Ovary (tissue), 9 donors: ENCODE results near the gene RETN. TPM values are rescaled to one million over a fixed set of nuclear protein-coding genes. Genes with fewer than 3 reads are reported as not detected.

Experiments
- DNase-seq, 5 donors: peaks; one replicate each; pipeline ENCODE4 v3.0.0-alpha.2; 2019 to 2020
- H3K27ac ChIP-seq, 2 donors: fragments of 200-600 bp; one replicate each; pipeline versions ENCODE4 v1.5.1 to v1.8.0; 2019 to 2022
- H3K27me3 ChIP-seq: fragments of 200-600 bp; one replicate; pipeline ENCODE4 v1.8.0; 2022
- H3K36me3 ChIP-seq: fragments of 200-600 bp; sonication (generic); one replicate; pipeline ENCODE4 v1.5.1; 2019
- H3K4me1 ChIP-seq: one replicate; pipeline ENCODE4 v1.8.1; 2013; ENCODE audit warnings: mild to moderate bottlenecking, moderate library complexity; ENCODE audit not compliant: insufficient read depth
- H3K4me3 ChIP-seq: fragments of 200-600 bp; sonication (generic); one replicate; pipeline ENCODE4 v1.5.1; 2017
- H3K9me3 ChIP-seq, 2 donors: fragments of 200-600 bp in 1 of 2; sonication (generic) in 1 of 2; one replicate each; pipeline versions ENCODE4 v1.5.1 to v1.8.1; 2013 to 2019; ENCODE audit warnings: mild to moderate bottlenecking in 1 of 2, moderate library complexity in 1 of 2
- EP300 ChIP-seq: sonication (generic); formaldehyde crosslinking; IDR thresholded peaks from one replicate; pipeline ENCODE4 v1.6.1; 2017; ENCODE audit warnings: antibody characterized with exemption
- POLR2A ChIP-seq: fragments of 450-650 bp; IDR thresholded peaks from one replicate; pipeline ENCODE4 v1.6.1; 2017; ENCODE audit warnings: antibody characterized with exemption, mild to moderate bottlenecking, moderate library complexity
- WGBS, 3 donors: extraction: QIAGEN DNeasy Blood & Tissue Kit in 1 of 3; methylation state at CpG; one replicate each; pipeline versions ENCODE4 v1.1.5 to v1.1.7; 2013 to 2017; 5-methylcytosine and 5-hydroxymethylcytosine counted together
- intact Hi-C, 4 donors: fragments of 100-400 bp; cut with DNase I; formaldehyde crosslinking; loops; one replicate each; pipeline versions ENCODE4 v1.11.0 to v1.15.1; 2022 to 2023
- polyA plus RNA-seq, 2 donors: library from polyadenylated mRNA; stranded (reverse); fragments of 200-250 nt in 1 of 2; fragments of 350-450 nt in 1 of 2; fragmentation: Illumina TruSeq in 1 of 2; extraction: RNeasy Lipid Tissue Mini Kit (QIAGEN cat#74804) in 1 of 2; gene quantifications; one replicate each; pipeline ENCODE4 v1.2.3, GENCODE V29; 2013 to 2014
- total RNA-seq, 7 donors: library from RNA; depleted of rRNA in 2 of 7; stranded (reverse); fragments of >200 nt in 2 of 7; fragmentation: NEBNext Ultra II Directional in 3 of 7; extraction: Animal tissue kit (Norgen Biotek cat#: 25700) in 3 of 7; gene quantifications; one replicate each; pipeline versions ENCODE4 v1.1.0 to v1.2.4, GENCODE V29; 2016 to 2023
- TF ChIP-seq, protein P1 (sequence below), 3 donors: fragments of 450-650 bp in 2 of 3; fragments of 200-600 bp in 1 of 3; IDR thresholded peaks; one replicate each; pipeline versions ENCODE4 v1.5.1 to v1.8.0; 2016 to 2022; ENCODE audit warnings: antibody characterized with exemption in 3 of 3, mild to moderate bottlenecking in 1 of 3
- donor health status: DM: no; HTN: no; CAD: no; lungs with moderate emphysema.
- donor health status: DM: no; HTN: no; CAD: no.
- donor health status: Bipolar disorder and iron deficiency.
- donor health status: DM: yes; HTN: yes; CAD: no.
- donor health status: DM: no; HTN: no; CAD: no.
- donor health status: DM: yes; HTN: yes; CAD: no.

RETN gene
- total and polyA plus RNA-seq, 9 donors: 0.46 to 0.52 (median 0.48) TPM; not detected in 6

GRCh38 chr19:7701049-7701653 lies 32.3 kb downstream of the RETN start:
- H3K4me1 ChIP-seq: no peaks in the 10 kb centered on the region
- no peak for TF ChIP-seq EP300
- TF ChIP-seq POLR2A: no peak
- TF ChIP-seq, protein P1, sequence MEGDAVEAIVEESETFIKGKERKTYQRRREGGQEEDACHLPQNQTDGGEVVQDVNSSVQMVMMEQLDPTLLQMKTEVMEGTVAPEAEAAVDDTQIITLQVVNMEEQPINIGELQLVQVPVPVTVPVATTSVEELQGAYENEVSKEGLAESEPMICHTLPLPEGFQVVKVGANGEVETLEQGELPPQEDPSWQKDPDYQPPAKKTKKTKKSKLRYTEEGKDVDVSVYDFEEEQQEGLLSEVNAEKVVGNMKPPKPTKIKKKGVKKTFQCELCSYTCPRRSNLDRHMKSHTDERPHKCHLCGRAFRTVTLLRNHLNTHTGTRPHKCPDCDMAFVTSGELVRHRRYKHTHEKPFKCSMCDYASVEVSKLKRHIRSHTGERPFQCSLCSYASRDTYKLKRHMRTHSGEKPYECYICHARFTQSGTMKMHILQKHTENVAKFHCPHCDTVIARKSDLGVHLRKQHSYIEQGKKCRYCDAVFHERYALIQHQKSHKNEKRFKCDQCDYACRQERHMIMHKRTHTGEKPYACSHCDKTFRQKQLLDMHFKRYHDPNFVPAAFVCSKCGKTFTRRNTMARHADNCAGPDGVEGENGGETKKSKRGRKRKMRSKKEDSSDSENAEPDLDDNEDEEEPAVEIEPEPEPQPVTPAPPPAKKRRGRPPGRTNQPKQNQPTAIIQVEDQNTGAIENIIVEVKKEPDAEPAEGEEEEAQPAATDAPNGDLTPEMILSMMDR (IDR thresholded peaks at IDR 0.05): no peak
- no peaks in the 10 kb centered on the region for H3K27me3 ChIP-seq
- WGBS, 3 donors: 87 to 90% (median 87%) methylated on average over 12 of the region's 12 CpGs
- no peaks in the 10 kb centered on the region for H3K9me3 ChIP-seq
- intact Hi-C loops: no loop called here
- H3K36me3 ChIP-seq: no peaks in the 10 kb centered on the region
- no peak overlapping the region for H3K4me3 ChIP-seq
- DNase-seq: no peak
- no peak overlapping the region for H3K27ac ChIP-seq

GRCh38 chr19:7701654-7702457 lies 33.0 kb downstream of the RETN start, which contains the start of gene FCER2:
Gene FCER2 (minus strand): TSS chr19:7702131. CDS start chr19:7699760, 2,371 bp downstream.
- DNase-seq: no peak
- TF ChIP-seq, protein P1 (IDR thresholded peaks at IDR 0.05): no peak
- H3K27ac ChIP-seq: no peak within 1 kb of the TSS
- no peaks in the 10 kb centered on the region for H3K9me3 ChIP-seq
- H3K4me3 ChIP-seq: no peak within 1 kb of the TSS
- WGBS, 3 donors: 30 to 55% (median 34%) methylated on average over 20 of the region's 20 CpGs
- intact Hi-C loops: no loop called here
- H3K27me3 ChIP-seq: no peaks in the 10 kb centered on the region
- H3K36me3 ChIP-seq: no peaks in the 10 kb centered on the region
- H3K4me1 ChIP-seq: no peaks in the 10 kb centered on the region

GRCh38 chr19:7703332-7703731 lies 34.5 kb downstream of the RETN start:
- Histone ChIP-seq H3K9me3 (no peaks in the 10 kb centered on the region), H3K4me3 (no peak overlapping the region), H3K36me3 (no peaks in the 10 kb centered on the region), H3K27me3 (no peaks in the 10 kb centered on the region), H3K4me1 (no peaks in the 10 kb centered on the region), H3K27ac (no peak overlapping the region)
- 65 to 70% (median 69%) methylated on average over 8 of the region's 8 CpGs for WGBS, 3 donors
- intact Hi-C loops: no loop called here
- no peak for TF ChIP-seq EP300
- TF ChIP-seq, protein P1 (IDR thresholded peaks at IDR 0.05): no peak
- TF ChIP-seq POLR2A: no peak
- DNase-seq: no peak

- WGBS, 3 donors: 68 to 71% (median 69%) methylated on average over 6 of the region's 6 CpGs
- Histone ChIP-seq H3K4me1 (no peaks in the 10 kb centered on the region), H3K36me3 (no peaks in the 10 kb centered on the region), H3K4me3 (no peak overlapping the region), H3K9me3 (no peaks in the 10 kb centered on the region), H3K27me3 (no peaks in the 10 kb centered on the region), H3K27ac (no peak overlapping the region)
- TF ChIP-seq POLR2A (no peak), EP300 (no peak)
- TF ChIP-seq, protein P1 (IDR thresholded peaks at IDR 0.05): no peak
- no peak for DNase-seq
- intact Hi-C loops: no loop called here
Measured at GRCh38 chr19:7704280-7705060, 35.6 kb downstream of the RETN start.
